ENCODE data around the gene CST11. TPM values are rescaled to one million over a fixed set of nuclear protein-coding genes. Genes with fewer than 3 reads are reported as not detected.

Gene CST11
- total and polyA plus RNA-seq, 2 donors from 2014 or later = not detected

- Histone ChIP-seq H3K4me3 (ENCODE audit: low read length in 3 of 3) (no peak overlapping the region), H3K9me3 (ENCODE audit: control insufficient read depth in 2 of 3, insufficient read depth in 1 of 3, low read length in 3 of 3) (no peaks in the 10 kb centered on the region), H3K4me1 (ENCODE audit: control insufficient read depth in 2 of 3, insufficient read depth in 2 of 3, low read depth in 1 of 3, low read length in 3 of 3) (peaks cover 0 to 2% (median 0%) of the 10 kb centered on the region in 3 donors), H3K36me3 (ENCODE audit: control insufficient read depth in 2 of 3, insufficient read depth in 3 of 3, low read length in 3 of 3) (no peaks in the 10 kb centered on the region), H3K27me3 (ENCODE audit: control insufficient read depth, insufficient read depth, low read length) (no peaks in the 10 kb centered on the region), H3K27ac (ENCODE audit: low read depth in 2 of 2, low read length in 2 of 2) (no peak overlapping the region), H3K9ac (ENCODE audit: low read length in 3 of 3) (no peak overlapping the region)
- FAIRE-seq = no peak
- DNase-seq = no peak
- intact Hi-C loops (cut with DNase I) = no loop called here
- TF ChIP-seq, protein P1, sequence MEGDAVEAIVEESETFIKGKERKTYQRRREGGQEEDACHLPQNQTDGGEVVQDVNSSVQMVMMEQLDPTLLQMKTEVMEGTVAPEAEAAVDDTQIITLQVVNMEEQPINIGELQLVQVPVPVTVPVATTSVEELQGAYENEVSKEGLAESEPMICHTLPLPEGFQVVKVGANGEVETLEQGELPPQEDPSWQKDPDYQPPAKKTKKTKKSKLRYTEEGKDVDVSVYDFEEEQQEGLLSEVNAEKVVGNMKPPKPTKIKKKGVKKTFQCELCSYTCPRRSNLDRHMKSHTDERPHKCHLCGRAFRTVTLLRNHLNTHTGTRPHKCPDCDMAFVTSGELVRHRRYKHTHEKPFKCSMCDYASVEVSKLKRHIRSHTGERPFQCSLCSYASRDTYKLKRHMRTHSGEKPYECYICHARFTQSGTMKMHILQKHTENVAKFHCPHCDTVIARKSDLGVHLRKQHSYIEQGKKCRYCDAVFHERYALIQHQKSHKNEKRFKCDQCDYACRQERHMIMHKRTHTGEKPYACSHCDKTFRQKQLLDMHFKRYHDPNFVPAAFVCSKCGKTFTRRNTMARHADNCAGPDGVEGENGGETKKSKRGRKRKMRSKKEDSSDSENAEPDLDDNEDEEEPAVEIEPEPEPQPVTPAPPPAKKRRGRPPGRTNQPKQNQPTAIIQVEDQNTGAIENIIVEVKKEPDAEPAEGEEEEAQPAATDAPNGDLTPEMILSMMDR (IDR thresholded peaks at IDR 0.05; ENCODE audit: borderline replicate concordance, extremely low read depth, insufficient read depth) = no peak
Observed at GRCh38 chr20:23438661-23439060, 14.0 kb downstream of the CST11 start.

- DNase-seq (no peak), FAIRE-seq (no peak)
- TF ChIP-seq, protein P1 (IDR thresholded peaks at IDR 0.05; ENCODE audit: borderline replicate concordance, extremely low read depth, insufficient read depth) = no peak
- no peak overlapping the region for H3K9ac ChIP-seq (ENCODE audit: low read length in 3 of 3)
- no peaks in the 10 kb centered on the region for H3K9me3 ChIP-seq (ENCODE audit: control insufficient read depth in 2 of 3, insufficient read depth in 1 of 3, low read length in 3 of 3)
- intact Hi-C loops (cut with DNase I) = no loop called here
- H3K4me1 ChIP-seq (ENCODE audit: control insufficient read depth in 2 of 3, insufficient read depth in 2 of 3, low read depth in 1 of 3, low read length in 3 of 3) = peaks cover 0 to 2% (median 0%) of the 10 kb centered on the region in 3 donors
- no peak overlapping the region for H3K27ac ChIP-seq (ENCODE audit: low read depth in 2 of 2, low read length in 2 of 2)
- H3K36me3 ChIP-seq (ENCODE audit: control insufficient read depth in 2 of 3, insufficient read depth in 3 of 3, low read length in 3 of 3) = no peaks in the 10 kb centered on the region
- no peaks in the 10 kb centered on the region for H3K27me3 ChIP-seq (ENCODE audit: control insufficient read depth, insufficient read depth, low read length)
- H3K4me3 ChIP-seq (ENCODE audit: low read length in 3 of 3) = no peak overlapping the region
Observed at GRCh38 chr20:23437126-23437899, 15.4 kb downstream of the CST11 start.

- Histone ChIP-seq H3K4me1 (ENCODE audit: control insufficient read depth in 2 of 3, insufficient read depth in 2 of 3, low read depth in 1 of 3, low read length in 3 of 3) (peaks cover 0 to 2% (median 0%) of the 10 kb centered on the region in 3 donors), H3K27me3 (ENCODE audit: control insufficient read depth, insufficient read depth, low read length) (no peaks in the 10 kb centered on the region), H3K4me3 (ENCODE audit: low read length in 3 of 3) (no peak overlapping the region), H3K27ac (ENCODE audit: low read depth in 2 of 2, low read length in 2 of 2) (no peak overlapping the region), H3K36me3 (ENCODE audit: control insufficient read depth in 2 of 3, insufficient read depth in 3 of 3, low read length in 3 of 3) (no peaks in the 10 kb centered on the region), H3K9ac (ENCODE audit: low read length in 3 of 3) (no peak overlapping the region), H3K9me3 (ENCODE audit: control insufficient read depth in 2 of 3, insufficient read depth in 1 of 3, low read length in 3 of 3) (no peaks in the 10 kb centered on the region)
- intact Hi-C loops (cut with DNase I) = no loop called here
- no peak for FAIRE-seq
- no peak for DNase-seq
- TF ChIP-seq, protein P1 (IDR thresholded peaks at IDR 0.05; ENCODE audit: borderline replicate concordance, extremely low read depth, insufficient read depth) = no peak
Observed at GRCh38 chr20:23436681-23437080, 16.0 kb downstream of the CST11 start.
